GM12878 (cell line): ENCODE results near the gene PAEP. TPM values are rescaled to one million over a fixed set of nuclear protein-coding genes. Genes with fewer than 3 reads are reported as not detected.

Experiments
- ATAC-seq: fragments of 200-7000 bp; cut with Tn5 transposase; 3 replicates; pipeline ENCODE4 v1.9.1; 2020; ENCODE audit warnings: mild to moderate bottlenecking, moderate library complexity
- BruUV-seq: library from RNA; stranded (reverse); fragments of 400-500 nt; replicated peaks from 2 replicates; lab custom pipeline; 2021; lab: Mats Ljungman, UMichigan
- CTCF ChIA-PET: fragments of 300-600 bp; sonication (Branson Sonifier 250); formaldehyde crosslinking; extraction: SDS; loops from one replicate; lab custom pipeline; 2021; ENCODE audit warnings: inconsistent platforms; lab: Yijun Ruan, JAX
- POLR2A ChIA-PET: fragments of 350-600 bp; formaldehyde crosslinking; extraction: SDS; loops from one replicate; lab custom pipeline; 2021; ENCODE audit warnings: inconsistent platforms; lab: Charles Lee
- RAD21 ChIA-PET: fragments of 300-600 bp; sonication (Branson Sonifier 250); formaldehyde crosslinking; loops from one replicate; lab custom pipeline; 2023; ENCODE audit warnings: antibody characterized with exemption; ENCODE audit not compliant: unreplicated experiment; lab: Charles Lee
- SMC1A ChIA-PET: fragments of 300-600 bp; sonication (Branson Sonifier 250); formaldehyde crosslinking; loops from one replicate; lab custom pipeline; 2023; ENCODE audit not compliant: unreplicated experiment, uncharacterized antibody; lab: Charles Lee
- DNase-seq: peaks from one replicate; pipeline ENCODE4 v3.0.0-alpha.2; 2011; ENCODE audit warnings: low read depth, low spot score
- FAIRE-seq: peaks from 3 replicates; lab custom pipeline; 2011; peaks lifted over from hg19 to GRCh38; lab: Jason Lieb, UNC
- H2AFZ ChIP-seq: 2 replicates; pipeline ENCODE4 v1.6.0; 2011; ENCODE audit warnings: low read depth, low read length, control low read depth; ENCODE audit not compliant: control insufficient read depth
- H3K27ac ChIP-seq: 2 replicates; pipeline ENCODE4 v1.5.1; 2011; ENCODE audit warnings: control low read depth; ENCODE audit not compliant: control insufficient read depth, insufficient read depth
- H3K27me3 ChIP-seq, 2 experiments: replicated peaks in 1 of 2; 2 replicates each; pipeline versions ENCODE4 v1.6.0 to v1.6.1; 2011; ENCODE audit warnings: low read length in 1 of 2; ENCODE audit not compliant: control insufficient read depth in 2 of 2, insufficient read depth in 2 of 2
- H3K36me3 ChIP-seq, 2 experiments: 2 replicates each; pipeline ENCODE4 v1.5.1; 2011; ENCODE audit warnings: low read length in 1 of 2; ENCODE audit not compliant: control insufficient read depth in 2 of 2, insufficient read depth in 2 of 2
- H3K4me1 ChIP-seq: 2 replicates; pipeline ENCODE4 v1.6.1; 2011; ENCODE audit warnings: mild to moderate bottlenecking, low read length, moderate library complexity, mixed read lengths; ENCODE audit not compliant: control insufficient read depth, insufficient read depth
- H3K4me2 ChIP-seq: 2 replicates; pipeline ENCODE4 v1.6.0; 2011; ENCODE audit warnings: control low read depth; ENCODE audit not compliant: control insufficient read depth, insufficient read depth
- H3K4me3 ChIP-seq: fragments of 200-600 bp; sonication (generic); 2 replicates; pipeline ENCODE4 v1.5.1; 2016
- H3K79me2 ChIP-seq: 2 replicates; pipeline ENCODE4 v1.6.0; 2011; ENCODE audit warnings: low read length; ENCODE audit not compliant: control insufficient read depth, insufficient read depth
- H3K9ac ChIP-seq: 2 replicates; pipeline ENCODE4 v1.8.0; 2011; ENCODE audit warnings: low read length, control low read depth, mixed read lengths; ENCODE audit not compliant: control insufficient read depth, insufficient read depth
- H3K9me3 ChIP-seq: replicated peaks from 3 replicates; pipeline ENCODE4 v1.5.1; 2011; ENCODE audit warnings: mild to moderate bottlenecking, low read length; ENCODE audit not compliant: control insufficient read depth, insufficient read depth
- H4K20me1 ChIP-seq: 2 replicates; pipeline ENCODE4 v1.6.0; 2011; ENCODE audit not compliant: control insufficient read depth, insufficient read depth
- CREM ChIP-seq: IDR thresholded peaks from 2 replicates; pipeline ENCODE4 v1.6.1; 2014; ENCODE audit warnings: antibody characterized with exemption, low read depth
- CTCF ChIP-seq, 3 experiments: IDR thresholded peaks in 2 of 3; conservative IDR thresholded peaks in 1 of 3; 2 replicates each; pipeline ENCODE4 v1.5.1; 2011; ENCODE audit warnings: low read depth in 3 of 3, low read length in 3 of 3, mild to moderate bottlenecking in 3 of 3, control low read depth in 2 of 3, moderate library complexity in 2 of 3, inconsistent platforms in 1 of 3, mixed read lengths in 1 of 3; ENCODE audit not compliant: control insufficient read depth in 2 of 3, insufficient read depth in 1 of 3; ENCODE audit errors: extremely low read depth in 1 of 3
- E2F4 ChIP-seq: IDR thresholded peaks from 2 replicates; pipeline ENCODE4 v1.6.1; 2012; ENCODE audit warnings: low read depth, low read length, improper control_type of control experiment
- FOXM1 ChIP-seq: IDR thresholded peaks from 2 replicates; pipeline ENCODE4 v1.6.1; 2012; ENCODE audit warnings: low read depth, mild to moderate bottlenecking, inconsistent platforms, low read length, moderate library complexity
- IKZF2 ChIP-seq, 2 experiments: fragments of 450-650 bp; IDR thresholded peaks; 2 replicates each; pipeline ENCODE4 v1.6.1; 2017; ENCODE audit warnings: mild to moderate bottlenecking in 2 of 2, moderate library complexity in 2 of 2
- MAX ChIP-seq: IDR thresholded peaks from 2 replicates; pipeline ENCODE4 v1.6.1; 2012; ENCODE audit warnings: low read depth, low read length, improper control_type of control experiment
- MEF2A ChIP-seq: IDR thresholded peaks from 2 replicates; pipeline ENCODE4 v1.6.1; 2011; ENCODE audit warnings: low read depth, mild to moderate bottlenecking, low read length, moderate library complexity; ENCODE audit not compliant: insufficient read depth
- MYC ChIP-seq: IDR thresholded peaks from 2 replicates; pipeline ENCODE4 v1.6.1; 2011; ENCODE audit warnings: mild to moderate bottlenecking, low read length, moderate library complexity, inconsistent platforms; ENCODE audit not compliant: insufficient read depth, insufficient replicate concordance, insufficient read length, severe bottlenecking
- PML ChIP-seq: IDR thresholded peaks from 2 replicates; pipeline ENCODE4 v1.6.1; 2012; ENCODE audit warnings: low read length, inconsistent platforms
- SMARCA5 ChIP-seq: fragments of 450-650 bp; IDR thresholded peaks from 2 replicates; pipeline ENCODE4 v1.6.1; 2017; ENCODE audit warnings: mild to moderate bottlenecking
- TCF7 ChIP-seq: IDR thresholded peaks from 2 replicates; pipeline ENCODE4 v1.6.1; 2014; ENCODE audit warnings: antibody characterized with exemption, borderline replicate concordance
- USF2 ChIP-seq: IDR thresholded peaks from 2 replicates; pipeline ENCODE4 v1.6.1; 2011; ENCODE audit warnings: low read depth, low read length, improper control_type of control experiment, borderline replicate concordance
- YBX1 ChIP-seq: fragments of 450-650 bp; IDR thresholded peaks from 2 replicates; pipeline ENCODE4 v1.6.1; 2016; ENCODE audit warnings: antibody characterized with exemption
- ZNF274 ChIP-seq: IDR thresholded peaks from one replicate; pipeline ENCODE4 v1.8.0; 2011; ENCODE audit not compliant: insufficient read length, insufficient read depth
- WGBS: methylation state at CpG from one replicate; pipeline ENCODE4 v1.1.6; 2016; ENCODE audit warnings: low lambda C conversion rate; ENCODE audit not compliant: insufficient replicate concordance, insufficient coverage; ENCODE audit errors: missing lambda C conversion rate; 5-methylcytosine and 5-hydroxymethylcytosine counted together
- in situ Hi-C: fragments of 300-500 bp; cut with MboI; formaldehyde crosslinking; loops from 9 replicates; pipeline ENCODE4 v1.14.3; 2018; ENCODE audit warnings: mixed read lengths
- intact Hi-C: fragments of 100-400 bp; cut with micrococcal nuclease; formaldehyde crosslinking; loops from one replicate; pipeline ENCODE4 v1.14.2; 2022; ENCODE audit not compliant: unreplicated experiment
- polyA plus RNA-seq, 11 experiments: library from polyadenylated mRNA; depleted of rRNA in 4 of 11; unstranded in 6 of 11; stranded (reverse) in 5 of 11; fragments of >200 nt; fragmentation: Nextera tagmentation in 4 of 11; fragmentation: Illumina TruSeq in 1 of 11; extraction: Ambion mirVana in 4 of 11; extraction: Trizol in 1 of 11; gene quantifications; 1 replicate in 1 of 11; 2 replicates in 10 of 11; pipeline versions ENCODE4 v1.2.1 to v1.2.3, GENCODE V29; 2011 to 2016; ENCODE audit warnings: inconsistent platforms in 2 of 11, missing spikeins in 2 of 11, low read depth in 1 of 11
- total RNA-seq, 4 experiments: library from RNA; depleted of rRNA in 3 of 4; stranded (reverse); fragments of >200 nt in 3 of 4; fragmentation: Illumina TruSeq in 1 of 4; extraction: Trizol in 1 of 4; gene quantifications; 2 replicates each; pipeline versions ENCODE4 v1.2.1 to v1.2.3, GENCODE V29; 2013 to 2021

The PAEP gene
- total and polyA plus RNA-seq, 10 of the 15 experiments (the other 5 are each of a cell fraction or from before 2014, with no cell fraction given): not detected

- H3K9ac ChIP-seq: no peak overlapping the region
- DNase-seq: no peak
- no peaks in the 10 kb centered on the region for H3K4me1 ChIP-seq
- H3K27ac ChIP-seq: no peak overlapping the region
- H4K20me1 ChIP-seq: no peaks in the 10 kb centered on the region
- in situ Hi-C loops: no loop called here
- no peaks in the 10 kb centered on the region for H3K79me2 ChIP-seq
- TF ChIP-seq PML (no peak), ZNF274 (no peak), CTCF (IDR thresholded peaks at IDR 0.05 in 2 of 3, conservative IDR thresholded peaks at IDR 0.05 in 1 of 3; ENCODE audit: control insufficient read depth in 2 of 3, extremely low read depth in 1 of 3, insufficient read depth in 1 of 3, low read depth in 3 of 3, low read length in 3 of 3) (no peak), FOXM1 (no peak), CREM (no peak), MYC (no peak), IKZF2 (IDR thresholded peaks at IDR 0.05) (no peak), MEF2A (no peak), YBX1 (no peak), MAX (no peak), E2F4 (no peak), USF2 (no peak), TCF7 (no peak), SMARCA5 (no peak)
- TF ChIP-seq, all 136 proteins: peak for 0
- no peaks in the 10 kb centered on the region; a peak in 1 of 4 replicates for H3K27me3 ChIP-seq
- no peak for FAIRE-seq
- ChIA-PET CTCF (no interaction called here), SMC1A (no interaction called here), POLR2A (no interaction called here), RAD21 (no interaction called here)
- no TSS peak for BruUV-seq
- intact Hi-C loops: no loop called here
- ATAC-seq: no peak
- no peak overlapping the region for H3K4me3 ChIP-seq
- H3K4me2 ChIP-seq: no peak overlapping the region
- no peak overlapping the region for H2AFZ ChIP-seq
- H3K36me3 ChIP-seq: no peaks in the 10 kb centered on the region
- H3K9me3 ChIP-seq: no peaks in the 10 kb centered on the region
- 33% methylated on average over 23 of the region's 29 CpGs for WGBS
Measured at GRCh38 chr9:135614821-135615665, 53.5 kb downstream of the PAEP start.
